Fibroblast of mammary gland (primary cell): ENCODE measurements around the gene EXD3.

Source experiments
- DNase-seq: peaks from one replicate; pipeline ENCODE4 v3.0.0-alpha.2; 2010; ENCODE audit warnings: low read depth
- H3K4me3 ChIP-seq: 2 replicates; pipeline ENCODE4 v1.5.1; 2011; ENCODE audit warnings: low read depth, mild to moderate bottlenecking, low read length, moderate library complexity; ENCODE audit not compliant: control insufficient read depth
- TF ChIP-seq, protein P1 (sequence below): conservative IDR thresholded peaks from 2 replicates; pipeline ENCODE4 v1.5.1; 2011; ENCODE audit warnings: low read depth, low read length, inconsistent platforms; ENCODE audit not compliant: control insufficient read depth, insufficient read depth

Gene EXD3

GRCh38 chr9:137351781-137352501 lies 71.0 kb downstream of the EXD3 start:
- DNase-seq: no peak
- TF ChIP-seq, protein P1, sequence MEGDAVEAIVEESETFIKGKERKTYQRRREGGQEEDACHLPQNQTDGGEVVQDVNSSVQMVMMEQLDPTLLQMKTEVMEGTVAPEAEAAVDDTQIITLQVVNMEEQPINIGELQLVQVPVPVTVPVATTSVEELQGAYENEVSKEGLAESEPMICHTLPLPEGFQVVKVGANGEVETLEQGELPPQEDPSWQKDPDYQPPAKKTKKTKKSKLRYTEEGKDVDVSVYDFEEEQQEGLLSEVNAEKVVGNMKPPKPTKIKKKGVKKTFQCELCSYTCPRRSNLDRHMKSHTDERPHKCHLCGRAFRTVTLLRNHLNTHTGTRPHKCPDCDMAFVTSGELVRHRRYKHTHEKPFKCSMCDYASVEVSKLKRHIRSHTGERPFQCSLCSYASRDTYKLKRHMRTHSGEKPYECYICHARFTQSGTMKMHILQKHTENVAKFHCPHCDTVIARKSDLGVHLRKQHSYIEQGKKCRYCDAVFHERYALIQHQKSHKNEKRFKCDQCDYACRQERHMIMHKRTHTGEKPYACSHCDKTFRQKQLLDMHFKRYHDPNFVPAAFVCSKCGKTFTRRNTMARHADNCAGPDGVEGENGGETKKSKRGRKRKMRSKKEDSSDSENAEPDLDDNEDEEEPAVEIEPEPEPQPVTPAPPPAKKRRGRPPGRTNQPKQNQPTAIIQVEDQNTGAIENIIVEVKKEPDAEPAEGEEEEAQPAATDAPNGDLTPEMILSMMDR: no peak
- H3K4me3 ChIP-seq: no peak overlapping the region

DNA sequence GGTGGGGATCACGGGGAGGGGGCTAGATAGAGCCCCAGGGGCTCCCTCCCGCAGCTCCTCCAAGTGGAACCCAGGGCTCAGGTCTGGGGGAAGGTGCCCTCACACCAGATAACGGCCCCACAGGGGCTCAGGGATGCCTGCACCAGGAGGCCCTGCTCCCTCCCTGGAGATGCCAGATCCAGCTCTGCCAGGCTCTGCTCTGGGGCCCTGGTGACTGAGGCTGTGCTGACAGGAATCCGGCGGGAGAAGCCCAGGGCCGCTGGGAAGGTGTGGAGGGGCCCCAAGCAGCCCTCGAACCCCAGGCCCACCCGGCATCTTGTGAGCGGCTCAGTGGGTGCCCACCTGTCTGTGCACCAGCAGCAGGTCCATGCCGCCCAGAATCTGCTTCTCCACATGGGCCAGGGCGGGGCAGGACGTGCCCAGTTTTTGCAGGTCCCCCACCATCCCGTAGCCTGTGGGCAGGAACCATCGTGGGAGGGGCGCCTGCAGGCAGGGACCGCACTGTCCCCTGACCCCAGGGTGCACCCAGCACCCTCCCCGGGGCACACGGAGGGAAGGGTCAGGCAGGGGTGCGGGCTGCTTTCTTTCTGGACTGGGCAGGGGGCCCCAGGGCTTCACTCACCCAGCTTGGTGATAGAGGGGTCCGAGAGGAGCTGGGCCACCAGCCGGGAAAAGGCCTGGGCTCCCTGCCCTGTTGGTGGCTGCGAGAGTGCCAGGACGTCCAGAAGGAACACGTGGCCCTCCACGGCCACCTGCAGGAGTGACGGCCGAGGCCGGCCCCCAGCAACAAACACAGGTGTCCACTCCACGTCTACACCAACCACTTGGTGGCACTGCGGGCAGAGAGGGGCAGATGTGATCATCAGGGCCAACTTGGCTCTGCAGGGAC lies 72.0 kb downstream of the EXD3 start:
- no peak overlapping the region for H3K4me3 ChIP-seq
- TF ChIP-seq, protein P1: no peak
- no peak for DNase-seq

- no peak overlapping the region for H3K4me3 ChIP-seq
- TF ChIP-seq, protein P1: no peak
- no peak for DNase-seq
These were observed 73.4 kb downstream of the EXD3 start for GRCh38 chr9:137349471-137350033.

DNA sequence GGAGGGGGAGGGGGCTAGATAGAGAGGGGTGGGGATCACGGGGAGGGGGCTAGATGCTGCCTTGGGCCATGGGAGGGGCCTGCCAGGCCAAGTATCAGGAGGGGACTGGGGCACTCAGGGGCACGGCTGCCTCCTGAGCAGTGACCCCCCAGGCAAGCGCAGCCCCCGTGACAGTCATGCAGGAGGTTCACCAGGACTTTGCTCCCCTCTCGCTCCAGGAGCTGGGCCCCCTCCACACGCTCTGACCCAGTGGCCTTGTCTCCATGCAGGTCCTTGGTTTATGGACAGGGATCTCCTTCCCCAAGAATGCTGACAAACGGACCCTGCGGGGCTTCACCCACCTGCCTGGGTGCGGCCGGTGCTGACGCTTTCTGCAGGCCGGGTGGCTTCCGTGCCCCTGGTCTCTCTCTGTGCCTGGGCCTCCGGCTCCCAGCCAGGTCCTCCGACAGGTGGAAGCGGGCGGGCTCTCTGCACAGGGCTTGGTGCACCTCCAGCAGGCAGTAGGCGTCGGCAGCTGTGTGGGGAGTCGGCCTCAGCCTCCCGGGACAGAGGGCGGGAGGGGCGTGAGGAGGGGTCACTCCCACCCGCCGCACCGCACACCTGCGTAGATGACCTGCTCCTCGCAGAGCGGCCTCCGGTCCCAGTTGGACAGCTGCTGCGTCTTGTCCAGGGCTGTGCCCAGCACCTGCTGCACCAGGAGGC lies 74.0 kb downstream of the EXD3 start:
- TF ChIP-seq, protein P1: no peak
- no peak for DNase-seq
- no peak overlapping the region for H3K4me3 ChIP-seq

GRCh38 chr9:137347928-137348327 lies 75.0 kb downstream of the EXD3 start:
- TF ChIP-seq, protein P1: no peak

GRCh38 chr9:137342482-137342881 lies 80.5 kb downstream of the EXD3 start:
- no peak overlapping the region for H3K4me3 ChIP-seq
- DNase-seq: no peak
- TF ChIP-seq, protein P1: no peak

More at GRCh38 chr9:137347928-137348327, 75.0 kb downstream of the EXD3 start:
- no peak overlapping the region for H3K4me3 ChIP-seq
- DNase-seq: no peak
